H9 (cell line): ENCODE data around the gene HTRA3. TPM values are rescaled to one million over a fixed set of nuclear protein-coding genes. Genes with fewer than 3 reads are reported as not detected.

ENCODE experiments used
- DNase-seq: peaks from one replicate; pipeline ENCODE4 v3.0.0-alpha.2; 2017
- H2AFZ ChIP-seq: one replicate; pipeline ENCODE4 v1.6.1; 2013; ENCODE audit warnings: mild to moderate bottlenecking, low read length, control low read depth, moderate library complexity
- H2AK5ac ChIP-seq: 2 replicates; pipeline ENCODE4 v1.6.1; 2013; ENCODE audit warnings: low read length, control low read depth, mixed read lengths; ENCODE audit not compliant: insufficient read length
- H2BK120ac ChIP-seq: one replicate; pipeline ENCODE4 v1.6.1; 2013; ENCODE audit warnings: low read depth, mild to moderate bottlenecking, low read length, control low read depth, inconsistent platforms; ENCODE audit not compliant: poor library complexity, severe bottlenecking
- H2BK12ac ChIP-seq: 2 replicates; pipeline ENCODE4 v1.6.1; 2013; ENCODE audit warnings: low read length, control low read depth, mixed read lengths, low read depth; ENCODE audit not compliant: insufficient read length
- H2BK15ac ChIP-seq: 2 replicates; pipeline ENCODE4 v1.6.1; 2013; ENCODE audit warnings: low read depth, low read length, control low read depth
- H2BK20ac ChIP-seq: one replicate; pipeline ENCODE4 v1.6.1; 2013; ENCODE audit warnings: low read depth, mild to moderate bottlenecking, low read length, control low read depth, inconsistent platforms; ENCODE audit not compliant: poor library complexity, severe bottlenecking
- H2BK5ac ChIP-seq: 2 replicates; pipeline ENCODE4 v1.6.1; 2013; ENCODE audit warnings: low read length, control low read depth, mixed read lengths; ENCODE audit not compliant: insufficient read length
- H3K14ac ChIP-seq: 2 replicates; pipeline ENCODE4 v1.6.1; 2013; ENCODE audit warnings: low read length, control low read depth; ENCODE audit not compliant: insufficient read depth
- H3K18ac ChIP-seq: 2 replicates; pipeline ENCODE4 v1.6.1; 2013; ENCODE audit warnings: low read depth, mild to moderate bottlenecking, mixed read lengths, low read length, control low read depth; ENCODE audit not compliant: insufficient read length
- H3K23ac ChIP-seq: 2 replicates; pipeline ENCODE4 v1.6.1; 2013; ENCODE audit warnings: low read length, control low read depth, mixed read lengths, low read depth; ENCODE audit not compliant: insufficient read length
- H3K23me2 ChIP-seq: 2 replicates; pipeline ENCODE4 v1.6.1; 2013; ENCODE audit warnings: low read depth, mild to moderate bottlenecking, mixed read lengths, low read length, control low read depth; ENCODE audit not compliant: insufficient read length, poor library complexity, severe bottlenecking
- H3K27ac ChIP-seq: 2 replicates; pipeline ENCODE4 v1.5.1; 2013; ENCODE audit warnings: low read length, control low read depth, mixed read lengths, low read depth; ENCODE audit not compliant: insufficient read length
- H3K27me3 ChIP-seq: 2 replicates; pipeline ENCODE4 v1.6.1; 2013; ENCODE audit warnings: low read length, control low read depth, inconsistent platforms; ENCODE audit not compliant: insufficient read depth
- H3K4ac ChIP-seq: 2 replicates; pipeline ENCODE4 v1.6.1; 2013; ENCODE audit warnings: low read depth, mild to moderate bottlenecking, control low read depth, inconsistent platforms, low read length, moderate library complexity
- H3K4me1 ChIP-seq: 2 replicates; pipeline ENCODE4 v1.6.1; 2013; ENCODE audit warnings: low read length, control low read depth, inconsistent platforms; ENCODE audit not compliant: insufficient read depth
- H3K4me2 ChIP-seq: 2 replicates; pipeline ENCODE4 v1.6.1; 2013; ENCODE audit warnings: low read length, control low read depth, mixed read lengths; ENCODE audit not compliant: insufficient read length, insufficient read depth
- H3K56ac ChIP-seq: 2 replicates; pipeline ENCODE4 v1.6.1; 2013; ENCODE audit warnings: low read depth, mild to moderate bottlenecking, mixed read lengths, low read length, control low read depth; ENCODE audit not compliant: insufficient read length
- H3K79me1 ChIP-seq: 2 replicates; pipeline ENCODE4 v1.6.1; 2013; ENCODE audit warnings: low read depth, mild to moderate bottlenecking, moderate library complexity, low read length, control low read depth, inconsistent platforms; ENCODE audit not compliant: insufficient read depth, poor library complexity, severe bottlenecking
- H3K79me2 ChIP-seq: 2 replicates; pipeline ENCODE4 v1.6.1; 2013; ENCODE audit warnings: low read length, control low read depth, inconsistent platforms; ENCODE audit not compliant: insufficient read depth
- H3K9ac ChIP-seq: 2 replicates; pipeline ENCODE4 v1.6.1; 2013; ENCODE audit warnings: low read length, control low read depth, mixed read lengths; ENCODE audit not compliant: insufficient read length; ENCODE audit errors: extremely low read depth
- H3K9me3 ChIP-seq: one replicate; pipeline ENCODE4 v1.6.1; 2013; ENCODE audit warnings: low read depth, low read length, inconsistent platforms; ENCODE audit not compliant: control insufficient read depth
- H3T11ph ChIP-seq: one replicate; pipeline ENCODE4 v1.6.1; 2013; ENCODE audit warnings: mild to moderate bottlenecking, low read length, control low read depth, inconsistent platforms
- H4K20me1 ChIP-seq: one replicate; pipeline ENCODE4 v1.6.1; 2013; ENCODE audit not compliant: control insufficient read depth, insufficient read length, insufficient read depth
- H4K5ac ChIP-seq: 2 replicates; pipeline ENCODE4 v1.6.1; 2013; ENCODE audit warnings: low read depth, mild to moderate bottlenecking, mixed read lengths, low read length, control low read depth; ENCODE audit not compliant: insufficient read length
- H4K8ac ChIP-seq: replicated peaks from 2 replicates; pipeline ENCODE4 v1.6.1; 2013; ENCODE audit warnings: low read length, control low read depth, mixed read lengths, low read depth; ENCODE audit not compliant: insufficient read length
- H4K91ac ChIP-seq: 2 replicates; pipeline ENCODE4 v1.6.1; 2013; ENCODE audit warnings: low read depth, mild to moderate bottlenecking, moderate library complexity, mixed read lengths, low read length, control low read depth; ENCODE audit not compliant: insufficient read length
- H3K27ac Mint-ChIP-seq, 3 experiments: 2 replicates in 2 of 3; 3 replicates in 1 of 3; pipeline ENCODE4 v1.8.0; 2020 to 2021; ENCODE audit warnings: mixed read lengths in 3 of 3, mild to moderate bottlenecking in 1 of 3, moderate library complexity in 1 of 3
- H3K27me3 Mint-ChIP-seq: 2 replicates; pipeline ENCODE4 v1.8.0; 2021; ENCODE audit warnings: low read depth, mild to moderate bottlenecking, moderate library complexity, mixed read lengths
- H3K36me3 Mint-ChIP-seq, 3 experiments: 2 replicates in 2 of 3; 3 replicates in 1 of 3; pipeline ENCODE4 v1.8.0; 2020 to 2021; ENCODE audit warnings: low read depth in 3 of 3, mixed read lengths in 3 of 3; ENCODE audit not compliant: insufficient read depth in 1 of 3
- H3K4me1 Mint-ChIP-seq, 2 experiments: 2 replicates each; pipeline ENCODE4 v1.8.0; 2020; ENCODE audit warnings: mixed read lengths in 2 of 2
- H3K4me3 Mint-ChIP-seq, 2 experiments: 2 replicates in 1 of 2; 3 replicates in 1 of 2; pipeline ENCODE4 v1.8.0; 2020 to 2021; ENCODE audit warnings: mild to moderate bottlenecking in 2 of 2, mixed read lengths in 2 of 2, moderate library complexity in 1 of 2
- H3K9me3 Mint-ChIP-seq, 2 experiments: 2 replicates in 1 of 2; 3 replicates in 1 of 2; pipeline ENCODE4 v1.8.0; 2020; ENCODE audit warnings: mild to moderate bottlenecking in 2 of 2, mixed read lengths in 2 of 2, moderate library complexity in 1 of 2
- WGBS: extraction: QIAGEN DNeasy Blood & Tissue Kit; methylation state at CpG from one replicate; pipeline ENCODE4 v1.1.7; 2013; ENCODE audit warnings: missing lambda C conversion rate, low lambda C conversion rate, mixed read lengths; ENCODE audit not compliant: insufficient read length; ENCODE audit errors: extremely low coverage; 5-methylcytosine and 5-hydroxymethylcytosine counted together
- total RNA-seq: library from RNA; stranded (reverse); gene quantifications from 2 replicates; pipeline ENCODE4 v1.2.1, GENCODE V29; 2021
- TF ChIP-seq, protein P1 (sequence below): fragments of 200-600 bp; sonication (generic); conservative IDR thresholded peaks from 3 replicates; pipeline ENCODE4 v1.8.0; 2021; ENCODE audit warnings: antibody characterized with exemption, mild to moderate bottlenecking

The HTRA3 gene
- total RNA-seq, 1 experiment from 2014 or later: 3.0 TPM

DNA sequence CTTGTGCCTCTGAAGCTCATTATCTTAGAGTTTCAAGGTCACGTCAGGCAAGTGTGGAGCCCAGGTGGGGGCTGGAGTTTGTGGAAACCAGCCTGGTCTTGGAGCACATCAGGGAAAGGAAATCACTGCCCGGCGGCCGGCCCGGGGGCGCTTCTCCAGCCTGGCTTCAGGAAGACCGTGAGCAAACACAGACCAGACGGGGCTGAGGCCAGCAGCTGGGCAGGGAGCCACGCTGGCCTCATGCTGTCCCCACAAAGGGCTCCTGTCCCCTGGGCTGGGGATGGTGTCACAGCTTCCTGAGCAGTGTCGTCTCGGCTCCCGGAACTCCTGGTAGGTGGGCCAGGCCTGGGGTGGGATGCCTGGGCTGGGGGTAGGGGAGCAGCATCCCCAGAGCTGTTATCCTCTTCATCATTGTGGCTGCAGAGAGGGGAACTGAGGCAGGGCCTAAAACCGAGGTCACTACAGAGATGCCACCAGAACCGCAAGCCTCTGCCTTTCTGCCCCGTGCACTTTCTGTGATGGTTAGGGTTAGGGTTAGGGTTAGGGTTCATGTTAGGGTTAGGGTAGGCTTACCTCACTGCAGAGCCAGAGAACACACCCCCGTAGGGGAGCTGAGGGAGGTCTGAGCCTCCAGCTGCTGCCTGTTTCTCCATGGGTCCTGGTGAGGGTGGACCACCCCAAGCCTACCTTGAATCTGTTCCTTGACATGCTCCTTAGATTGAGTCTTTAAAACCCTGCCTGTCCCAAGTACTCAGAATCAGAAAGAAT, 77.5 kb downstream of the HTRA3 start:
- WGBS: no CpG with 5 or more reads among the region's 16 CpGs
- no peak overlapping the region for H3K4me2 ChIP-seq
- no peak overlapping the region for H3K27ac Mint-ChIP-seq

More for the DNA sequence above, 77.5 kb downstream of the HTRA3 start:
- H3K9ac ChIP-seq: no peak overlapping the region
- H3K9me3 ChIP-seq: no peaks in the 10 kb centered on the region
- Mint-ChIP-seq H3K4me3 (no peak overlapping the region), H3K36me3 (no peaks in the 10 kb centered on the region; a peak in 1 of 7 replicates), H3K4me1 (peaks cover 20 to 28% of the 10 kb centered on the region in 2 experiments), H3K9me3 (no peaks in the 10 kb centered on the region), H3K27me3 (peaks cover 46% of the 10 kb centered on the region)
- no peaks in the 10 kb centered on the region for H3K23me2 ChIP-seq
- no peak overlapping the region for H3K23ac ChIP-seq
- no peak overlapping the region for H2AFZ ChIP-seq
- no peak overlapping the region for H2BK12ac ChIP-seq
- no peak overlapping the region for H4K91ac ChIP-seq
- no peaks in the 10 kb centered on the region for H3K79me1 ChIP-seq
- H3K79me2 ChIP-seq: no peaks in the 10 kb centered on the region
- no peak overlapping the region for H2BK20ac ChIP-seq
- H4K20me1 ChIP-seq: no peaks in the 10 kb centered on the region
- H3K14ac ChIP-seq: no peak overlapping the region
- no peak overlapping the region for H3K4ac ChIP-seq
- H4K5ac ChIP-seq: no peak overlapping the region
- DNase-seq: no peak
- H3K56ac ChIP-seq: no peak overlapping the region
- H3K18ac ChIP-seq: no peak overlapping the region
- H2BK15ac ChIP-seq: no peak overlapping the region
- no peaks in the 10 kb centered on the region for H3K27me3 ChIP-seq
- TF ChIP-seq, protein P1, sequence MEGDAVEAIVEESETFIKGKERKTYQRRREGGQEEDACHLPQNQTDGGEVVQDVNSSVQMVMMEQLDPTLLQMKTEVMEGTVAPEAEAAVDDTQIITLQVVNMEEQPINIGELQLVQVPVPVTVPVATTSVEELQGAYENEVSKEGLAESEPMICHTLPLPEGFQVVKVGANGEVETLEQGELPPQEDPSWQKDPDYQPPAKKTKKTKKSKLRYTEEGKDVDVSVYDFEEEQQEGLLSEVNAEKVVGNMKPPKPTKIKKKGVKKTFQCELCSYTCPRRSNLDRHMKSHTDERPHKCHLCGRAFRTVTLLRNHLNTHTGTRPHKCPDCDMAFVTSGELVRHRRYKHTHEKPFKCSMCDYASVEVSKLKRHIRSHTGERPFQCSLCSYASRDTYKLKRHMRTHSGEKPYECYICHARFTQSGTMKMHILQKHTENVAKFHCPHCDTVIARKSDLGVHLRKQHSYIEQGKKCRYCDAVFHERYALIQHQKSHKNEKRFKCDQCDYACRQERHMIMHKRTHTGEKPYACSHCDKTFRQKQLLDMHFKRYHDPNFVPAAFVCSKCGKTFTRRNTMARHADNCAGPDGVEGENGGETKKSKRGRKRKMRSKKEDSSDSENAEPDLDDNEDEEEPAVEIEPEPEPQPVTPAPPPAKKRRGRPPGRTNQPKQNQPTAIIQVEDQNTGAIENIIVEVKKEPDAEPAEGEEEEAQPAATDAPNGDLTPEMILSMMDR: no peak
- no peak overlapping the region for H2BK5ac ChIP-seq
- no peak overlapping the region for H2AK5ac ChIP-seq
- H4K8ac ChIP-seq: no peak overlapping the region
- no peak overlapping the region for H3T11ph ChIP-seq
- H2BK120ac ChIP-seq: no peak overlapping the region
- no peaks in the 10 kb centered on the region for H3K4me1 ChIP-seq
- H3K27ac ChIP-seq: no peak overlapping the region
